Progenitor cell of endocrine pancreas (in vitro differentiated cells): ENCODE measurements around the gene HCN2. TPM values are rescaled to one million over a fixed set of nuclear protein-coding genes. Genes with fewer than 3 reads are reported as not detected.
"Not testable (repeated sequence)": the region's sequence is repeated elsewhere in the genome, so short reads cannot be mapped to it uniquely, and the experiment has no call there.

ENCODE experiments used
- DNase-seq: peaks from one replicate; pipeline ENCODE4 v3.0.0; 2021; ENCODE audit warnings: low spot score; ENCODE audit not compliant: unreplicated experiment
- H3K27ac Mint-ChIP-seq: 2 replicates; pipeline ENCODE4 v1.8.0; 2021; ENCODE audit warnings: mild to moderate bottlenecking, moderate library complexity, mixed read lengths
- H3K27me3 Mint-ChIP-seq: 2 replicates; pipeline ENCODE4 v1.8.0; 2021; ENCODE audit warnings: mixed read lengths
- H3K36me3 Mint-ChIP-seq: 2 replicates; pipeline ENCODE4 v1.8.0; 2022; ENCODE audit warnings: mixed read lengths; ENCODE audit not compliant: insufficient read depth
- H3K4me1 Mint-ChIP-seq: 2 replicates; pipeline ENCODE4 v1.8.0; 2021; ENCODE audit warnings: low read depth, mixed read lengths
- H3K4me3 Mint-ChIP-seq: 2 replicates; pipeline ENCODE4 v1.8.0; 2021; ENCODE audit warnings: low read depth, mild to moderate bottlenecking, moderate library complexity, mixed read lengths
- H3K9me3 Mint-ChIP-seq: 2 replicates; pipeline ENCODE4 v1.8.0; 2021; ENCODE audit warnings: low read depth, mixed read lengths
- total RNA-seq: library from RNA; stranded (reverse); gene quantifications from 2 replicates; pipeline ENCODE4 v1.2.1, GENCODE V29; 2021
- TF ChIP-seq, protein P1 (sequence below): fragments of 200-600 bp; sonication (generic); IDR thresholded peaks from one replicate; pipeline ENCODE4 v1.5.0; 2021; ENCODE audit warnings: antibody characterized with exemption, mild to moderate bottlenecking; ENCODE audit not compliant: unreplicated experiment

HCN2 gene
- total RNA-seq, 1 donor from 2014 or later: 0.34 TPM

GRCh38 chr19:622666-623065 is 33.0 kb downstream of the HCN2 start:
- H3K27me3 Mint-ChIP-seq: no peaks in the 10 kb centered on the region
- H3K4me1 Mint-ChIP-seq: no peaks in the 10 kb centered on the region
- TF ChIP-seq, protein P1, sequence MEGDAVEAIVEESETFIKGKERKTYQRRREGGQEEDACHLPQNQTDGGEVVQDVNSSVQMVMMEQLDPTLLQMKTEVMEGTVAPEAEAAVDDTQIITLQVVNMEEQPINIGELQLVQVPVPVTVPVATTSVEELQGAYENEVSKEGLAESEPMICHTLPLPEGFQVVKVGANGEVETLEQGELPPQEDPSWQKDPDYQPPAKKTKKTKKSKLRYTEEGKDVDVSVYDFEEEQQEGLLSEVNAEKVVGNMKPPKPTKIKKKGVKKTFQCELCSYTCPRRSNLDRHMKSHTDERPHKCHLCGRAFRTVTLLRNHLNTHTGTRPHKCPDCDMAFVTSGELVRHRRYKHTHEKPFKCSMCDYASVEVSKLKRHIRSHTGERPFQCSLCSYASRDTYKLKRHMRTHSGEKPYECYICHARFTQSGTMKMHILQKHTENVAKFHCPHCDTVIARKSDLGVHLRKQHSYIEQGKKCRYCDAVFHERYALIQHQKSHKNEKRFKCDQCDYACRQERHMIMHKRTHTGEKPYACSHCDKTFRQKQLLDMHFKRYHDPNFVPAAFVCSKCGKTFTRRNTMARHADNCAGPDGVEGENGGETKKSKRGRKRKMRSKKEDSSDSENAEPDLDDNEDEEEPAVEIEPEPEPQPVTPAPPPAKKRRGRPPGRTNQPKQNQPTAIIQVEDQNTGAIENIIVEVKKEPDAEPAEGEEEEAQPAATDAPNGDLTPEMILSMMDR: no peak
- H3K36me3 Mint-ChIP-seq: peaks cover 10% of the 10 kb centered on the region
- no peak for DNase-seq
- H3K9me3 Mint-ChIP-seq: no peaks in the 10 kb centered on the region
- no peak overlapping the region for H3K4me3 Mint-ChIP-seq
- no peak overlapping the region for H3K27ac Mint-ChIP-seq

GRCh38 chr19:623175-623916 is 33.7 kb downstream of the HCN2 start:
- H3K4me3 Mint-ChIP-seq: no peak overlapping the region
- TF ChIP-seq, protein P1: no peak
- H3K9me3 Mint-ChIP-seq: no peaks in the 10 kb centered on the region
- H3K27me3 Mint-ChIP-seq: no peaks in the 10 kb centered on the region
- no peak for DNase-seq
- H3K27ac Mint-ChIP-seq: no peak overlapping the region
- no peaks in the 10 kb centered on the region for H3K4me1 Mint-ChIP-seq
- H3K36me3 Mint-ChIP-seq: peaks cover 11% of the 10 kb centered on the region

DNA sequence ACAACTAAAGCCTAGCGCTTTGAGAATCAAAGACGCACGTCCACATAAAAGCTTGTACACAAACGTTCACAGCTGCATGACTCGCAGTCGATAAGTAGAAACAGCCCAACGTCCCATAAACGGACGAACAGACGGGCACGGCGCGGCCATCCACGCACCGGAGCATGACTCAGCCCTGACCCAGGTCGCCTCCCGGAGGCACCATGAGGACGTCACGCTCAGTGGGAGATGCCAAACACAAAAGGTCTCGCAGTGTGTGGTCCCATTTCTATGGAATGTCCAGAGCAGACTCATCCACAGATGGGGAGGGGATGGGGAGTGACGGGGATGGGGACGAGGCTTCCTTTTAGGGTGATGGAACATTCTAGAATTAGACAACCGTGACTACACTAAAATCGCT is 34.3 kb downstream of the HCN2 start:
- Mint-ChIP-seq H3K4me1 (no peaks in the 10 kb centered on the region), H3K36me3 (peaks cover 8% of the 10 kb centered on the region), H3K27me3 (no peaks in the 10 kb centered on the region), H3K4me3 (no peak overlapping the region), H3K27ac (no peak overlapping the region), H3K9me3 (no peaks in the 10 kb centered on the region)
- TF ChIP-seq, protein P1: no peak
- no peak for DNase-seq

GRCh38 chr19:624433-625109 is 34.9 kb downstream of the HCN2 start:
- Mint-ChIP-seq H3K9me3 (no peaks in the 10 kb centered on the region), H3K36me3 (peaks cover 10% of the 10 kb centered on the region), H3K4me3 (no peak overlapping the region), H3K4me1 (no peaks in the 10 kb centered on the region), H3K27ac (no peak overlapping the region), H3K27me3 (no peaks in the 10 kb centered on the region)
- DNase-seq: no peak
- TF ChIP-seq, protein P1: no peak

DNA sequence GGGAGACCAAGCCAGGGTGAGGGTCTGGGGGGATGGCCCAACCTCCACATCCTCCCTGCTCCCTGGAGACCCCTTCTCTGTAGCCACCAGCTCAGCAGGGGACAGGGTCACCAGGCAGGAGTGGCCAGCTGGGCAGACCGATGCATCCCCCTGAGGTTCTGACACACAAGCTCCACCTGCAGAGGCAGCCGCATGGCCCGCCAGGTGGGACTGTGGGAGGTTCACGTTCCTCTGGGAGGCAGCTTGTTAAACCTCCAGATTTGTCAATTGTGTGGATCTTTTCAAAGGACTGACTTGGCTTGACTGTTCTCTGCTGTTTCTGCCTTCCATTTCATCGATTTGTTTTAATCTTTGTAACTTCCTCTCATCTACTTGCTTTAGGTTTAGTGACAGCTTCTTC is 35.6 kb downstream of the HCN2 start:
- no peak for DNase-seq
- no peaks in the 10 kb centered on the region for H3K4me1 Mint-ChIP-seq
- no peaks in the 10 kb centered on the region for H3K27me3 Mint-ChIP-seq
- H3K4me3 Mint-ChIP-seq: no peak overlapping the region
- no peaks in the 10 kb centered on the region for H3K9me3 Mint-ChIP-seq
- TF ChIP-seq, protein P1: no peak
- peaks cover 12% of the 10 kb centered on the region for H3K36me3 Mint-ChIP-seq
- H3K27ac Mint-ChIP-seq: no peak overlapping the region

DNA sequence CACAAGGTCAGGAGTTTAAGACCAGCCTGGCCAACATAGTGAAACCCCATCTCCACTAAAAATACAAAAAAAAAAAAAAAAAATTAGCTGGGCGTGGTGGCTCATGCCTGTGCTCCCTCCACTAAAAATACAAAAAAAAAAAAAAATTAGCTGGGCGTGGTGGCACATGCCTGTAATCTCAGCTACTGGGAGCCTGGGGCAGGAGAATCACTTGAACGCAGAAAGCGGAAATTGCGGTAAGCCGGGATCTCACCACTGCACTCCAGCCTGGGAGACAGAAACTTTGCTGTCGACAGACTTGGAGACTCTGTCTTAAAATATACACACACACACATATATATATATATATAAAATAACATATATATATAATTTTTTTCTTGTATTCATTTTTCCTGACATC is 36.9 kb downstream of the HCN2 start:
- not testable (repeated sequence) for H3K27ac Mint-ChIP-seq

More for the DNA sequence above, 36.9 kb downstream of the HCN2 start:
- H3K4me1 Mint-ChIP-seq, H3K27me3 Mint-ChIP-seq, DNase-seq, H3K4me3 Mint-ChIP-seq, H3K9me3 Mint-ChIP-seq: not testable (repeated sequence)
- H3K36me3 Mint-ChIP-seq: peaks cover 14% of the 10 kb centered on the region
